ENCODE data around the gene TRAFD1. TPM values are rescaled to one million over a fixed set of nuclear protein-coding genes. Genes with fewer than 3 reads are reported as not detected.

Gene TRAFD1
- total RNA-seq, 1 donor from 2014 or later, result 38.8 TPM

DNA sequence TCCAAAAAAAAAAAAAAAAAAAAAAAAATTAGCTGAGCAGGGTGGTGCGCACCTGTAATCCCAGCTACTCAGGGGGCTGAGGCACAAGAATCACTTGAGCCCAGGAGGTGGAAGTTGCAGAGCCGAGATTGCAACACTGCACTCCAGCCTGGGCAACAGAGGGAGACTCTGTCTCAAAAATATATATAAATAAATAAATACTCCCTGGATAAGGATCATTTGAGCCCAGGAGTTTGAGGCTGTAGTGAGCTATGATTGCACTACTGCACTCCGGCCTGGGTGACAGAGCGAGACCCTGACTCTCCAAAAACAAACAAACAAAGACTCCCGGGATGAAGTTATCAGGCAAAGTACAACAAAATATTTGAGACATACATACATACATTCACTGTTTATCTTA, 13.4 kb upstream of the TRAFD1 start:
- Mint-ChIP-seq H3K27me3 (ENCODE audit: unreplicated experiment) (peaks cover 6% of the 10 kb centered on the region), H3K27ac (ENCODE audit: unreplicated experiment) (no peak overlapping the region), H3K9me3 (ENCODE audit: unreplicated experiment) (no peaks in the 10 kb centered on the region), H3K4me3 (ENCODE audit: unreplicated experiment) (no peak overlapping the region), H3K4me1 (ENCODE audit: unreplicated experiment) (peaks cover 18% of the 10 kb centered on the region), H3K36me3 (ENCODE audit: low read depth, unreplicated experiment) (no peaks in the 10 kb centered on the region)
- TF ChIP-seq, protein P1, sequence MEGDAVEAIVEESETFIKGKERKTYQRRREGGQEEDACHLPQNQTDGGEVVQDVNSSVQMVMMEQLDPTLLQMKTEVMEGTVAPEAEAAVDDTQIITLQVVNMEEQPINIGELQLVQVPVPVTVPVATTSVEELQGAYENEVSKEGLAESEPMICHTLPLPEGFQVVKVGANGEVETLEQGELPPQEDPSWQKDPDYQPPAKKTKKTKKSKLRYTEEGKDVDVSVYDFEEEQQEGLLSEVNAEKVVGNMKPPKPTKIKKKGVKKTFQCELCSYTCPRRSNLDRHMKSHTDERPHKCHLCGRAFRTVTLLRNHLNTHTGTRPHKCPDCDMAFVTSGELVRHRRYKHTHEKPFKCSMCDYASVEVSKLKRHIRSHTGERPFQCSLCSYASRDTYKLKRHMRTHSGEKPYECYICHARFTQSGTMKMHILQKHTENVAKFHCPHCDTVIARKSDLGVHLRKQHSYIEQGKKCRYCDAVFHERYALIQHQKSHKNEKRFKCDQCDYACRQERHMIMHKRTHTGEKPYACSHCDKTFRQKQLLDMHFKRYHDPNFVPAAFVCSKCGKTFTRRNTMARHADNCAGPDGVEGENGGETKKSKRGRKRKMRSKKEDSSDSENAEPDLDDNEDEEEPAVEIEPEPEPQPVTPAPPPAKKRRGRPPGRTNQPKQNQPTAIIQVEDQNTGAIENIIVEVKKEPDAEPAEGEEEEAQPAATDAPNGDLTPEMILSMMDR (IDR thresholded peaks at IDR 0.05; ENCODE audit: unreplicated experiment), result no peak
- no peak for DNase-seq (ENCODE audit: low spot score)

DNA sequence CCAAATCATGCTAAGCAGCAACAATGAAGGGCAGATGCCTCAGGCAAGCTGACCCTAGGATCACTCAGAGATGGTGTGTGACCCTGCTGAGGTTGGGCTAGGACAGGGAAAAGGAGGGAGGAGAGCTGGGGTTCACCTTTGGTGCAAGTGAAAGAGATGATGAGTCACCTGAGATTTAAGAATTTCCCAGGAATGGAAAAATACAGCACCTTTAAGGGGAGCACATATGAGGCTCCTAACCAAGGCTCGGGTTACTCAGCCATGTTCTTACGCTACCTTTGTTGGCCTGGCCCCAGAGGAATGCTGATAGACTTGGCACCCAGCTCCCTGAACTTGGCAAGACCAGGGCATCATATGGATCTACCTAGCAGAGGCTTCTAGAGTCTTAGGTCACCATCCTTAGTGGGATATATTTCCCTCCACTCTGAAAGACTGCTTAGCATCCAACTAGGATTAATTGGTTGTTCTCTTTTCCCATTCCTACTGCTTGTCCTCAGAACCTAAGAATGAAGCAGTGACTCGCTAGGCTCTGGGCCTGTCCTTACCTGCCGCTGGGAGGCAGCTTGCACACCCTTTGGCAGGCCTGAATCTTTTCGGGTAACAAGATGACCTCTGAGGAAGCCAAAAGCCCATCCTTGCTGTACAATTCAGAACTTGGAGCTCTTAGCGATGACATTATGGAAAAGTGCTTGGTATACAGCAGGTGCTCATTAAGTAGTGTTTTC, 12.8 kb upstream of the TRAFD1 start:
- Mint-ChIP-seq H3K27ac (ENCODE audit: unreplicated experiment) (no peak overlapping the region), H3K9me3 (ENCODE audit: unreplicated experiment) (no peaks in the 10 kb centered on the region), H3K27me3 (ENCODE audit: unreplicated experiment) (peaks cover 2% of the 10 kb centered on the region), H3K36me3 (ENCODE audit: low read depth, unreplicated experiment) (no peaks in the 10 kb centered on the region), H3K4me3 (ENCODE audit: unreplicated experiment) (no peak overlapping the region), H3K4me1 (ENCODE audit: unreplicated experiment) (peaks cover 14% of the 10 kb centered on the region)
- TF ChIP-seq, protein P1 (IDR thresholded peaks at IDR 0.05; ENCODE audit: unreplicated experiment), result no peak
- DNase-seq (ENCODE audit: low spot score), result no peak

DNA sequence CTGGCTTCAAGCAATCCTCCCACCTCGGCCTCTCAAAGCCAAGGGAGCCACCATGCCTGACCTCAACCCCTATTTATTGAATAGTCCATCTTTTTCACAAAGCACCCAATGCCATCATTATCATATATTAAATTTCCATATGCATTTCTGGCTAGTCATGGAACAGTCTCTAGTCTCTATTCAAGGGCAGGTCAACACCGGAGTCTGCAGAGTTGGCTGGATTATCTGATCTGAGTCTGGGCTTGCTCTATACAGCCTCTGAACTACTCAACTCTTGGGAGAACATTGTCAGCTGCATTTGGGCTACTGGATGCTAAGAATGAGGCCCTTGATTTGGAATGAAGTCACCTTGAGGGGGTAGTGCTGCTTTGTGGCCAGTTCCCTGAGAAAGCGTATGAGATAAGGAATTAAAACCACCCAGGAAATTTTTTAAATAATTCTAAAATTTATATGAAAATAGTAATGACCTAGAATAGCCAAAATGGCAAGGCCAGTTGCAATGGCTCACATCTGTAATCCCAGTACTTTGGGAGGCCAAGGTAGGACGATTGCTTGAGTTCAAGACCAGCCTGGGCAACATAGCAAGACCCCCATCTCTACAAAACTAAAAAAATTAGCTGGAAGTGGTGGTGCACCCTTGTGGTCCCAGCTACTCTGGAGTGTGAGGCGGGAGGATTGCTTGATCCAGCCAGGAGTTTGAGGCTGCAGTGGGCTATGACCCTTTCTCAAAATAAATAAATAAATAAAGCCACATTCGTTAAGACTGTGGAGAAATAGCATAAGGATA, 9.9 kb upstream of the TRAFD1 start:
- Mint-ChIP-seq H3K36me3 (ENCODE audit: low read depth, unreplicated experiment) (no peaks in the 10 kb centered on the region), H3K9me3 (ENCODE audit: unreplicated experiment) (no peaks in the 10 kb centered on the region), H3K4me1 (ENCODE audit: unreplicated experiment) (peaks cover 10% of the 10 kb centered on the region), H3K4me3 (ENCODE audit: unreplicated experiment) (no peak overlapping the region), H3K27me3 (ENCODE audit: unreplicated experiment) (peaks cover 2% of the 10 kb centered on the region), H3K27ac (ENCODE audit: unreplicated experiment) (no peak overlapping the region)
- no peak for DNase-seq (ENCODE audit: low spot score)
- TF ChIP-seq, protein P1 (IDR thresholded peaks at IDR 0.05; ENCODE audit: unreplicated experiment), result no peak

DNA sequence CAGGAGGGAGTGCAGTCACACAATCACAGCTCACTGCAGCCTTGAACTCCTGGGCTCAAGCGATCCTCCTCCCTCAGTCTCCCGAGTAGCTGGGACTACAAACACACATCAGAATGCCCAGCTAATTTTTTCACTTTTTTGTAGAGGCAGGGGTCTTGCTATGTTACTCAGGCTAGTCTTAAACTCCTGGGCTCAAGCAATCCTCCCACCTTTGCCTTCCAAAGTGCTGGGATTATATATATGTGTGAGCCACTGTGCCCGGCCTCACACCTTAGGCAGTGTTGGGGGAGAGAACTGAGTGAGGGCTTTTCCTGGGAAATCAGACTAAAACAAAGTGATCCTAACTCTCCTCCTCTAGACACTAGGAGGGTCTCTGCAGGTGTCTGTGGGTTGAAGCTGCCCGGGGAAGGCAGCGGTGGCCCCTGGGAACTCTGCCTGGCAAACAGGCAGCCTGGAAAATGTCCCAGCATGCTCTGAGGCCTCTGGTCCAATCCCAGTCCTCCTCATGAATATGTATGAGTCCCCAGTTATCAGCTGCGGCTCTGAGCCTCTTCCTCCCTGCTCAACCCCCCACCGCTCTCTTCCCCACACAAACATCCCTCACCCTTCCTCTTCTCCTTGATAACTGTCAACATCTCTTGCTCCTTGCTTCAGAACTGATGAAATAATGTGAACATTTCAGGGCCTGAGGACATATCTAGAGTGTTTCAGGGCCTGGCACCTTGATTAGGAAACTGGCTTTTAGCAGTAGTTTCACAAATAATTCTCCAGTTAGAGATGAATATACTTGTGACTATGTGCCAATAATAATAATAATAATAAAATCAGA, 8.9 kb upstream of the TRAFD1 start:
- H3K4me3 Mint-ChIP-seq (ENCODE audit: unreplicated experiment), result peak overlapping the region; percentile 5
- no peaks in the 10 kb centered on the region for H3K36me3 Mint-ChIP-seq (ENCODE audit: low read depth, unreplicated experiment)
- H3K27me3 Mint-ChIP-seq (ENCODE audit: unreplicated experiment), result peaks cover 2% of the 10 kb centered on the region
- peaks cover 10% of the 10 kb centered on the region for H3K4me1 Mint-ChIP-seq (ENCODE audit: unreplicated experiment)
- H3K9me3 Mint-ChIP-seq (ENCODE audit: unreplicated experiment), result no peaks in the 10 kb centered on the region
- DNase-seq (ENCODE audit: low spot score), result peak; percentile 60
- H3K27ac Mint-ChIP-seq (ENCODE audit: unreplicated experiment), result peak overlapping the region; percentile 87
- TF ChIP-seq, protein P1 (IDR thresholded peaks at IDR 0.05; ENCODE audit: unreplicated experiment), result no peak
